Brain microvascular endothelial cell (primary cell): ENCODE results near the gene MAEA.

Experiments
- DNase-seq: peaks from one replicate; pipeline ENCODE4 v3.0.0-alpha.2; 2020
- H3K27ac ChIP-seq: fragments of 250-450 bp; sonication (Bioruptor Pico); 2 replicates; pipeline ENCODE4 v1.5.1; 2020; ENCODE audit warnings: mild to moderate bottlenecking, moderate library complexity
- H3K27me3 ChIP-seq: fragments of 250-450 bp; sonication (Bioruptor Pico); replicated peaks from 2 replicates; pipeline ENCODE4 v1.5.1; 2020; ENCODE audit warnings: mild to moderate bottlenecking
- H3K36me3 ChIP-seq: fragments of 250-450 bp; sonication (Bioruptor Pico); replicated peaks from 2 replicates; pipeline ENCODE4 v1.5.1; 2020; ENCODE audit warnings: mild to moderate bottlenecking
- H3K4me3 ChIP-seq: 2 replicates; pipeline ENCODE4 v1.5.1; 2011; ENCODE audit warnings: low read depth, mild to moderate bottlenecking, control low read depth, low read length, moderate library complexity
- in situ Hi-C: cut with HindIII; loops from 2 replicates; pipeline ENCODE4 v1.10.0; 2017; ENCODE audit warnings: low sequenced_read_pairs, low pct_ligation_motif_present
- TF ChIP-seq, protein P1 (sequence below): IDR thresholded peaks from 2 replicates; pipeline ENCODE4 v1.5.1; 2011; ENCODE audit warnings: low read depth, mild to moderate bottlenecking, moderate library complexity, low read length, control low read depth, inconsistent platforms; ENCODE audit errors: missing control alignments

Gene MAEA

DNA sequence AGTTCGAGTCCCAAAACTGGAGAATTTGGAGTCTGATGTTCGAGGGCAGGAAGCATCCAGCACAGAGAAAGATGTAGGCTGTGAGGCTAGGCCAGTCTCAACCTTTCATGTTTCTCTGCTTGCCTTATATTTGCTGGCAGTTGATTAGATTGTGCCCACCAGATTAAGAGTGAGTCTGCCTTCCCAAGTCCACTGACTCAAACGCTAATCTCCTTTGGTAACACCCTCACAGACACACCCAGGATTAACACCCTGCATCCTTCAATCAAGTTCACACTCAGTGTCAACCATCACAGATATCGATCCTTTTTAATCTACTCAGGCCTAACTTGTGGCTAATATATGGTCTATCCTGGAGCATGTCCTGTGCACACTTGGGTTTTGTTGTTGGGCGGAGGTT lies 18.0 kb upstream of the MAEA start:
- TF ChIP-seq, protein P1, sequence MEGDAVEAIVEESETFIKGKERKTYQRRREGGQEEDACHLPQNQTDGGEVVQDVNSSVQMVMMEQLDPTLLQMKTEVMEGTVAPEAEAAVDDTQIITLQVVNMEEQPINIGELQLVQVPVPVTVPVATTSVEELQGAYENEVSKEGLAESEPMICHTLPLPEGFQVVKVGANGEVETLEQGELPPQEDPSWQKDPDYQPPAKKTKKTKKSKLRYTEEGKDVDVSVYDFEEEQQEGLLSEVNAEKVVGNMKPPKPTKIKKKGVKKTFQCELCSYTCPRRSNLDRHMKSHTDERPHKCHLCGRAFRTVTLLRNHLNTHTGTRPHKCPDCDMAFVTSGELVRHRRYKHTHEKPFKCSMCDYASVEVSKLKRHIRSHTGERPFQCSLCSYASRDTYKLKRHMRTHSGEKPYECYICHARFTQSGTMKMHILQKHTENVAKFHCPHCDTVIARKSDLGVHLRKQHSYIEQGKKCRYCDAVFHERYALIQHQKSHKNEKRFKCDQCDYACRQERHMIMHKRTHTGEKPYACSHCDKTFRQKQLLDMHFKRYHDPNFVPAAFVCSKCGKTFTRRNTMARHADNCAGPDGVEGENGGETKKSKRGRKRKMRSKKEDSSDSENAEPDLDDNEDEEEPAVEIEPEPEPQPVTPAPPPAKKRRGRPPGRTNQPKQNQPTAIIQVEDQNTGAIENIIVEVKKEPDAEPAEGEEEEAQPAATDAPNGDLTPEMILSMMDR: no peak
- no peak for DNase-seq
- H3K4me3 ChIP-seq: no peak overlapping the region
- H3K27ac ChIP-seq: no peak overlapping the region
- H3K27me3 ChIP-seq: no peaks in the 10 kb centered on the region
- H3K36me3 ChIP-seq: no peaks in the 10 kb centered on the region
- in situ Hi-C loops: no loop called here

DNA sequence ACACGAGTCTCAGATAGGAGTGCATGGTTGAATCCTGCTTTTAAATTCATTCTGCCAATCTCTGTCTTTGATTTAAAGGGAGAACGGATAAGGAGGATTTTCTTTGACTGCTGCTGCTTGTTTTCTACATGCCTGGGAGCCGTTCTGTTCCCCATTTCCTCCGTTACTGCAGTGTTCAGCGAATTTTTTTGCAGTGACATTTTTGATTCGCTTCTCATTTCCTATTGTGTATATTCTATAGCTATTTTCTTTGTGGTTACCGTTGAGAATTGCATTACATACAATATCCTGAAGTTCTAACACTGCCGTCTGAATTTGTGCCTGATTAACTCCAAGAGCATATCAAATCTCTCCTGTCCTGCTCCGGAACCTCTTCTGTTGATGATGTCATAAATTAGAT lies 14.8 kb upstream of the MAEA start:
- H3K27ac ChIP-seq: no peak overlapping the region
- DNase-seq: no peak
- no peaks in the 10 kb centered on the region for H3K27me3 ChIP-seq
- in situ Hi-C loops: no loop called here
- H3K4me3 ChIP-seq: no peak overlapping the region
- H3K36me3 ChIP-seq: no peaks in the 10 kb centered on the region
- TF ChIP-seq, protein P1: no peak

DNA sequence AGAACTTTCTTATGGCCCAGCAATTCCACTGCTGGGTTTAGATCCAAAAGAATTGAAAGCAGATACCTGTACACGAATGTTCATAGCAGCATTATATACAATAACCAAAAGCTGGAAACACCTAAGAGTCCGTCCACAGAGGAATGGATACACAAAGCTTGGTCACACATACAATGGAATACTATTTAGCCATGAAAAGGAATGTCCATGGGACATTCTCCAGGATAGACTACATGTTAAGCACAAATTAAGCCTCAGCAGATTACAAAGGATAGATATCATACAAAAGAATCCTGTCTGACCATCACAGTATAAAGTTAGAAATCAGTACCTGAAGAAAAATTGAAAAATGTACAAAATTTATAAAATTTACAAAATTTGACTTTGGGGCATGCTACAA lies 12.7 kb upstream of the MAEA start:
- Histone ChIP-seq H3K4me3 (no peak overlapping the region), H3K27ac (no peak overlapping the region), H3K36me3 (no peaks in the 10 kb centered on the region), H3K27me3 (no peaks in the 10 kb centered on the region)
- in situ Hi-C loops: no loop called here
- DNase-seq: no peak
- TF ChIP-seq, protein P1: no peak

DNA sequence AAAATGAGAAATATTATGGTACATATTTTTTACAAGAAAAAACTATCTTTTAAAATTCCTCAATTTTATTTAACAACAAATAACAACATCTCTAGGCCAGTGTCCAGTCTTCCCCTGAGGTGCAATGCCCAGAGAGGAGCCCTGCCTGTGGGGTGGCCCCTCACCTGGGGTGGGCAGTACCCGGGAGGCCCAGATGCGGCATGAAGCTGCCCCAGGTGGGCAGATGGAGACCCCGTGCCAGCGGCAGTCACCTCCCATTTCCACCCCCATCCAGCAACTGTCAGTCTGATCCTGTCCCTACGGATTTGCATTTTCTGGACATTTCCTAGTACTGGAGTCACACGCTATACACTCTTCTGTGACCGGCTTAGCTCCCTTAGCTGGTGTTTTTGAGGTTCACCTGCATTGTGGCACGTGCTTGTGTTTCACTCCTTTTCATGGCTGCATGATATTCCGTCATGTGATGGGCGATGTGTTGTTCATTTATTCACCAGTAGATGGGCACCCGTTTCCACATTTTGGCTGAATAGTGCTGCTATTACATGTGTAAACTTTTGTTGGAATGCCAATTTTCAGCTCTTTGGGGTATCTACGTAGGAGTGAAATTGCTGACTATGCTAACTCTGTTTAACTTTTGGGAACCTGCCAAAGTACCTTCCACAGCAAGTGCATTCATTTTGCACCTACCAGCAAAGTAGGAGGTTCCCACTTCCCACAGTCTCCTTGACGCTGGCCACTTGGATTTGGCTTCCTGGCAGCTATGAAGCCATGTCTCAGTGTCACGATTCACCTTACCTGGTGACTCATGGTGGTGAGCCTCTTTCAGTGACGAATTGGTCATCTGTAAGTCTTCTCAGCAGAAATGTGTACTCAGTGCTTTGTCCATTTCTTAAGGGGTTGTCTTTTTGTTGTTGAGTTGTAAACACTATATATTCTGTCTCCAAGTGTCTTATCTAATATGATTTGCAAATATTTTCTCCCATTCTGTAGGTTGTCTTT lies 11.7 kb upstream of the MAEA start:
- TF ChIP-seq, protein P1: no peak
- in situ Hi-C loops: no loop called here
- H3K27ac ChIP-seq: no peak overlapping the region
- H3K27me3 ChIP-seq: no peaks in the 10 kb centered on the region
- DNase-seq: no peak
- no peaks in the 10 kb centered on the region for H3K36me3 ChIP-seq
- no peak overlapping the region for H3K4me3 ChIP-seq

DNA sequence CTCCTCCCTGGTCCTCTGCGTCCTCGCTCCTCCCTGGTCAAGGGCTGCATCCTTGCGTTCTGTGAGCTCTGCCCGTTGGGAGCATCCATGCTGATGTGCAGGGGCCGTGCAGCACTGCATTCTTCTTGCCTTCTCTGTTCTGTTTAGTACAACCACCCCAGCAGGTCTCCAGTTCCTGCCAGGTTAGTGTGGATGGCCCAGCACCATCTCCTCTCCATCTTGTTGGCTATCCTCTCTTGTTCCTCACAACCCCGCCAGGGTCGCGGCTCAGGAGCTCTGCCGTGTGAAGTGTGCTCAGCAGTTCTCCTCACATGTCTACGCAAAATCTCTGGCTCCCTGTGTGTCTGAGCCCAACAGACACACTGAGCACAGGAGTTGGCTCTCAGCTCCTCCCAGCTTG lies 10.4 kb upstream of the MAEA start:
- no peaks in the 10 kb centered on the region for H3K27me3 ChIP-seq
- TF ChIP-seq, protein P1: no peak
- H3K36me3 ChIP-seq: no peaks in the 10 kb centered on the region
- H3K27ac ChIP-seq: no peak overlapping the region
- DNase-seq: no peak
- in situ Hi-C loops: no loop called here
- no peak overlapping the region for H3K4me3 ChIP-seq

DNA sequence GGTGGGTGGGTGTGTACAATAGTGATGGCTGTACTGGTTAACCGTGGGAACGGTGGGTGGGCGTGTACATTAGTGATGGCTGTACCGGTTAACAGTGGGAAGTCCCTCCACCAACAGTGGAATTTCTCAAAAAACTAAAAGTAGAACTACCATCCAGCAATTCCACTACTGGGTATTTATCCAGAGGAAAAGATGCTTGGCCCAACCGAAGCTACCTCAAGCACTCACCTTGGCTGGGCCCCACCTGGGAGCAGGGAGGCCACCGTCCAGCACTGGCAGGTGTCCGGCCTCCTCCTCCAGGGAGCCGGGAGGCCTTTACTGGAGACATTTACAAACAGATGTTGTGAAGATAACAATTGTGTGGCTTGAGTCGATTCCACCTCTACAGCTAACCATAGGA lies 6.0 kb upstream of the MAEA start:
- Histone ChIP-seq H3K4me3 (no peak overlapping the region), H3K27me3 (no peaks in the 10 kb centered on the region), H3K36me3 (no peaks in the 10 kb centered on the region), H3K27ac (no peak overlapping the region)
- DNase-seq: no peak
- TF ChIP-seq, protein P1: no peak
- in situ Hi-C loops: no loop called here
